ENCODE results near the gene SARS2. TPM values are rescaled to one million over a fixed set of nuclear protein-coding genes. Genes with fewer than 3 reads are reported as not detected.
A peak's percentile ranks its signal among the peaks of the same experiment; 100 is the strongest.

SARS2 gene
- total RNA-seq, 1 donor from 2014 or later = 42.2 TPM

- no peak for TF ChIP-seq CTCF (conservative IDR thresholded peaks at IDR 0.05; ENCODE audit: low read depth, low read length)
- no peak overlapping the region for H3K4me3 ChIP-seq (ENCODE audit: low read depth, low read length)
- DNase-seq (ENCODE audit: low read depth) = no peak
These were observed 25.7 kb upstream of the SARS2 start for GRCh38 chr19:38956264-38956663.

- no peak overlapping the region for H3K4me3 ChIP-seq (ENCODE audit: low read depth, low read length)
- DNase-seq (ENCODE audit: low read depth) = no peak
- TF ChIP-seq CTCF (conservative IDR thresholded peaks at IDR 0.05; ENCODE audit: low read depth, low read length) = no peak
These were observed 23.1 kb upstream of the SARS2 start for GRCh38 chr19:38953677-38954076.

- no peak overlapping the region for H3K4me3 ChIP-seq (ENCODE audit: low read depth, low read length)
- peak; percentile 75 for TF ChIP-seq CTCF (conservative IDR thresholded peaks at IDR 0.05; ENCODE audit: low read depth, low read length)
- no peak for DNase-seq (ENCODE audit: low read depth)
These were observed 22.0 kb upstream of the SARS2 start for GRCh38 chr19:38952395-38953165.

GRCh38 chr19:38951187-38951586 is 20.6 kb upstream of the SARS2 start:
- H3K4me3 ChIP-seq (ENCODE audit: low read depth, low read length) = no peak overlapping the region
- TF ChIP-seq CTCF (conservative IDR thresholded peaks at IDR 0.05; ENCODE audit: low read depth, low read length) = no peak
- DNase-seq (ENCODE audit: low read depth) = no peak

GRCh38 chr19:38949580-38950367 is 19.2 kb upstream of the SARS2 start:
- H3K4me3 ChIP-seq (ENCODE audit: low read depth, low read length) = peak overlapping the region; percentile 14
- DNase-seq (ENCODE audit: low read depth) = no peak
- TF ChIP-seq CTCF (conservative IDR thresholded peaks at IDR 0.05; ENCODE audit: low read depth, low read length) = no peak

GRCh38 chr19:38946229-38947010 is 15.9 kb upstream of the SARS2 start:
- no peak for DNase-seq (ENCODE audit: low read depth)
- no peak overlapping the region for H3K4me3 ChIP-seq (ENCODE audit: low read depth, low read length)
- no peak for TF ChIP-seq CTCF (conservative IDR thresholded peaks at IDR 0.05; ENCODE audit: low read depth, low read length)
